Neural progenitor cell (in vitro differentiated cells): ENCODE data around the gene SIL1. TPM values are rescaled to one million over a fixed set of nuclear protein-coding genes. Genes with fewer than 3 reads are reported as not detected.

Experiments
- DNase-seq: peaks from one replicate; pipeline ENCODE4 v3.0.0-alpha.2; 2016; ENCODE audit warnings: low spot score
- H2AFZ ChIP-seq: fragments of 200-600 bp; sonication (generic); replicated peaks from 2 replicates; pipeline ENCODE4 v1.6.1; 2016; ENCODE audit warnings: antibody characterized with exemption
- H3F3A ChIP-seq: fragments of 200-600 bp; sonication (generic); 2 replicates; pipeline ENCODE4 v1.6.1; 2016; ENCODE audit warnings: antibody characterized with exemption, low read depth
- H3K27ac ChIP-seq: fragments of 200-600 bp; sonication (generic); 2 replicates; pipeline ENCODE4 v1.5.1; 2016; ENCODE audit warnings: mild to moderate bottlenecking
- H3K27me3 ChIP-seq: fragments of 200-600 bp; sonication (generic); 2 replicates; pipeline ENCODE4 v1.6.1; 2016; ENCODE audit warnings: mild to moderate bottlenecking, moderate library complexity
- H3K36me3 ChIP-seq: fragments of 200-600 bp; sonication (generic); 2 replicates; pipeline ENCODE4 v1.5.1; 2016
- H3K4me1 ChIP-seq: fragments of 200-600 bp; sonication (generic); 2 replicates; pipeline ENCODE4 v1.6.1; 2016; ENCODE audit warnings: mixed run types
- H3K4me2 ChIP-seq: fragments of 200-600 bp; sonication (generic); 2 replicates; pipeline ENCODE4 v1.6.1; 2016
- H3K4me3 ChIP-seq: fragments of 200-600 bp; sonication (generic); 2 replicates; pipeline ENCODE4 v1.5.1; 2016
- H3K79me2 ChIP-seq: fragments of 200-600 bp; sonication (generic); 2 replicates; pipeline ENCODE4 v1.6.1; 2016; ENCODE audit warnings: low read depth
- H3K9ac ChIP-seq: fragments of 200-600 bp; sonication (generic); 2 replicates; pipeline ENCODE4 v1.6.1; 2016
- H3K9me3 ChIP-seq: fragments of 200-600 bp; sonication (generic); 2 replicates; pipeline ENCODE4 v1.5.1; 2016; ENCODE audit warnings: low read depth
- H4K20me1 ChIP-seq: fragments of 200-600 bp; sonication (generic); 2 replicates; pipeline ENCODE4 v1.6.1; 2016; ENCODE audit warnings: low read depth
- H3K27ac Mint-ChIP-seq: 3 replicates; pipeline ENCODE4 v1.8.0; 2021; ENCODE audit warnings: mixed read lengths
- H3K27me3 Mint-ChIP-seq: 2 replicates; pipeline ENCODE4 v1.8.0; 2022; ENCODE audit warnings: low read depth, mild to moderate bottlenecking, inconsistent platforms, moderate library complexity, mixed read lengths; ENCODE audit not compliant: insufficient read depth
- H3K36me3 Mint-ChIP-seq: 3 replicates; pipeline ENCODE4 v1.8.0; 2021; ENCODE audit warnings: mixed read lengths
- H3K4me1 Mint-ChIP-seq: 3 replicates; pipeline ENCODE4 v1.8.0; 2021; ENCODE audit warnings: mixed read lengths
- H3K4me3 Mint-ChIP-seq: 3 replicates; pipeline ENCODE4 v1.8.0; 2021; ENCODE audit warnings: mild to moderate bottlenecking, moderate library complexity, mixed read lengths
- H3K9me3 Mint-ChIP-seq: 3 replicates; pipeline ENCODE4 v1.8.0; 2020; ENCODE audit warnings: mixed read lengths
- CTCF ChIP-seq: fragments of 200-600 bp; sonication (generic); IDR thresholded peaks from 2 replicates; pipeline ENCODE4 v1.5.1; 2017; ENCODE audit warnings: antibody characterized with exemption, mild to moderate bottlenecking
- EZH2 ChIP-seq: fragments of 200-600 bp; sonication (generic); IDR thresholded peaks from 2 replicates; pipeline ENCODE4 v1.6.1; 2017; ENCODE audit warnings: antibody characterized with exemption, mild to moderate bottlenecking, moderate library complexity
- EZH2phosphoT487 ChIP-seq: fragments of 200-600 bp; sonication (generic); IDR thresholded peaks from 2 replicates; pipeline ENCODE4 v1.6.1; 2017; ENCODE audit warnings: antibody characterized with exemption
- total RNA-seq: library from RNA; depleted of rRNA; stranded (reverse); fragments of >200 nt; gene quantifications from 2 replicates; pipeline ENCODE4 v1.2.3, GENCODE V29; 2015; ENCODE audit warnings: low replicate concordance

Gene SIL1
- total RNA-seq, 1 donor from 2014 or later, result 5.5 TPM

- H3K9ac ChIP-seq, result no peak overlapping the region
Observed at GRCh38 chr5:138949223-138949574, 249.0 kb downstream of the SIL1 start.

GRCh38 chr5:138948471-138949222, 249.5 kb downstream of the SIL1 start:
- Histone ChIP-seq H3F3A (peaks cover 17% of the 10 kb centered on the region), H3K79me2 (no peaks in the 10 kb centered on the region), H3K9me3 (no peaks in the 10 kb centered on the region), H3K4me3 (no peak overlapping the region), H4K20me1 (peaks cover 15% of the 10 kb centered on the region), H3K9ac (no peak overlapping the region), H3K4me1 (peaks cover 56% of the 10 kb centered on the region), H3K36me3 (no peaks in the 10 kb centered on the region), H3K27me3 (no peaks in the 10 kb centered on the region), H2AFZ (no peak overlapping the region), H3K27ac (no peak overlapping the region), H3K4me2 (peak overlapping the region; percentile 31)
- H3K9me3 Mint-ChIP-seq, result no peaks in the 10 kb centered on the region
- H3K27me3 Mint-ChIP-seq, result peaks cover 17% of the 10 kb centered on the region
- TF ChIP-seq CTCF, result no peak
- no peak for TF ChIP-seq EZH2
- TF ChIP-seq EZH2phosphoT487, result no peak
- H3K4me1 Mint-ChIP-seq, result peaks cover 79% of the 10 kb centered on the region
- no peaks in the 10 kb centered on the region for H3K36me3 Mint-ChIP-seq
- peak overlapping the region; percentile 96 for H3K27ac Mint-ChIP-seq
- peak; percentile 34 for DNase-seq
- peak overlapping the region; percentile 48 for H3K4me3 Mint-ChIP-seq

More at GRCh38 chr5:138949223-138949574, 249.0 kb downstream of the SIL1 start:
- Mint-ChIP-seq H3K27me3 (peaks cover 15% of the 10 kb centered on the region), H3K4me1 (peaks cover 79% of the 10 kb centered on the region), H3K27ac (peak overlapping the region; percentile 96), H3K9me3 (no peaks in the 10 kb centered on the region), H3K36me3 (no peaks in the 10 kb centered on the region), H3K4me3 (no peak overlapping the region)
- Histone ChIP-seq H2AFZ (no peak overlapping the region), H3F3A (peaks cover 17% of the 10 kb centered on the region), H3K4me1 (peaks cover 55% of the 10 kb centered on the region), H3K79me2 (no peaks in the 10 kb centered on the region), H3K27me3 (no peaks in the 10 kb centered on the region), H4K20me1 (peaks cover 17% of the 10 kb centered on the region), H3K4me3 (no peak overlapping the region), H3K9me3 (no peaks in the 10 kb centered on the region), H3K27ac (no peak overlapping the region), H3K4me2 (no peak overlapping the region), H3K36me3 (no peaks in the 10 kb centered on the region)
- no peak for DNase-seq
- TF ChIP-seq CTCF, result no peak
- no peak for TF ChIP-seq EZH2
- no peak for TF ChIP-seq EZH2phosphoT487

- Histone ChIP-seq H3K4me1 (peaks cover 56% of the 10 kb centered on the region), H3K27me3 (no peaks in the 10 kb centered on the region), H4K20me1 (peaks cover 7% of the 10 kb centered on the region), H3K4me3 (no peak overlapping the region), H3F3A (peaks cover 17% of the 10 kb centered on the region), H3K9me3 (no peaks in the 10 kb centered on the region), H3K36me3 (no peaks in the 10 kb centered on the region), H3K9ac (no peak overlapping the region), H3K4me2 (no peak overlapping the region), H3K79me2 (no peaks in the 10 kb centered on the region), H3K27ac (no peak overlapping the region), H2AFZ (no peak overlapping the region)
- H3K9me3 Mint-ChIP-seq, result no peaks in the 10 kb centered on the region
- peak overlapping the region; percentile 3 for H3K4me3 Mint-ChIP-seq
- peak overlapping the region; percentile 76 for H3K27ac Mint-ChIP-seq
- H3K36me3 Mint-ChIP-seq, result no peaks in the 10 kb centered on the region
- no peak for TF ChIP-seq EZH2phosphoT487
- TF ChIP-seq EZH2, result no peak
- TF ChIP-seq CTCF, result no peak
- no peak for DNase-seq
- peaks cover 78% of the 10 kb centered on the region for H3K4me1 Mint-ChIP-seq
- peaks cover 17% of the 10 kb centered on the region for H3K27me3 Mint-ChIP-seq
Observed at GRCh38 chr5:138947780-138948179, 250.4 kb downstream of the SIL1 start.
